Measurements from ENCODE around the gene TANGO6.

DNA sequence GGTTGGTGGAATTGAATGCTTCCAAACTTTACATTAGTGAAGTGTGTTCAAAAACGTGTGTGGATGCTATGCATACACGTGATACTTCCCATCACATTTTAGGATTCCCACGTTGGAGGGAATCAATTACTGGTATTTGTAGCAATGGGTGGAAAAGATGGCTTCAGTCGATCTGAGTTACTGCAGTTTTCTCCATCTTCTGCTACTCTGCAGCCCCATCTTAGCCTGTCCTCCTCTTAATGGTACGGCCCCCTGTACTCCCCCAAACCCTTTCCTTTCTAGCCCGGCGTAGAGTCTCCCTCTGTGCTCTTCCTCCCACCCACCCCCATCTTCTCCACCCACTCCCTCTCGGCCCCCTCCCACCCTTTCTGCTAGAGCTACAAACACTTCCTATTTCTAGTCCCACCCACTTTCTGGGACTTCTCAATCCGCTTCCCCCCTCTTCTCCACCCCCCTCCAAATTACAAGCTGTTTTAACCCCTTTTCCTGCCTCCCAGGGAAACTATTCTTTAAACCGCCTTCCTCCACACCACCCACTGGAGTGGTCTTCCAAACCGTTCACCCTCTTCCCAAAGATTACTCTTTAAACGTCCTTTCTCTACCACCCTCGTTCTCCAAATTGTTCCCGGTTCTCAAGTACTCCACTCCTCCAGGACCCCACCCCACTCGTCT lies 288.0 kb downstream of the TANGO6 start:
- TF ChIP-seq, protein P1, sequence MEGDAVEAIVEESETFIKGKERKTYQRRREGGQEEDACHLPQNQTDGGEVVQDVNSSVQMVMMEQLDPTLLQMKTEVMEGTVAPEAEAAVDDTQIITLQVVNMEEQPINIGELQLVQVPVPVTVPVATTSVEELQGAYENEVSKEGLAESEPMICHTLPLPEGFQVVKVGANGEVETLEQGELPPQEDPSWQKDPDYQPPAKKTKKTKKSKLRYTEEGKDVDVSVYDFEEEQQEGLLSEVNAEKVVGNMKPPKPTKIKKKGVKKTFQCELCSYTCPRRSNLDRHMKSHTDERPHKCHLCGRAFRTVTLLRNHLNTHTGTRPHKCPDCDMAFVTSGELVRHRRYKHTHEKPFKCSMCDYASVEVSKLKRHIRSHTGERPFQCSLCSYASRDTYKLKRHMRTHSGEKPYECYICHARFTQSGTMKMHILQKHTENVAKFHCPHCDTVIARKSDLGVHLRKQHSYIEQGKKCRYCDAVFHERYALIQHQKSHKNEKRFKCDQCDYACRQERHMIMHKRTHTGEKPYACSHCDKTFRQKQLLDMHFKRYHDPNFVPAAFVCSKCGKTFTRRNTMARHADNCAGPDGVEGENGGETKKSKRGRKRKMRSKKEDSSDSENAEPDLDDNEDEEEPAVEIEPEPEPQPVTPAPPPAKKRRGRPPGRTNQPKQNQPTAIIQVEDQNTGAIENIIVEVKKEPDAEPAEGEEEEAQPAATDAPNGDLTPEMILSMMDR (IDR thresholded peaks at IDR 0.05), result no peak
- TF ChIP-seq ZFX (IDR thresholded peaks at IDR 0.05; ENCODE audit: borderline replicate concordance), result no peak
